HCT116 (cell line): ENCODE measurements around the gene POLR3G. TPM values are rescaled to one million over a fixed set of nuclear protein-coding genes. Genes with fewer than 3 reads are reported as not detected.

ENCODE experiments used
- ATAC-seq: fragments of 200-7000 bp; cut with Tn5 transposase; 2 replicates; pipeline ENCODE4 v1.9.1; 2020; ENCODE audit warnings: mild to moderate bottlenecking, moderate library complexity
- BruUV-seq: library from RNA; stranded (reverse); fragments of 400-500 nt; replicated peaks from 2 replicates; lab custom pipeline; 2021; lab: Mats Ljungman, UMichigan
- CTCF ChIA-PET: fragments of 300-600 bp; sonication (Branson Sonifier 250); formaldehyde crosslinking; loops from one replicate; lab custom pipeline; 2021; ENCODE audit warnings: antibody characterized with exemption; lab: Charles Lee
- POLR2A ChIA-PET: fragments of 300-600, 350-600 bp; sonication (Branson Sonifier 250); formaldehyde crosslinking; loops from one replicate; lab custom pipeline; 2021; ENCODE audit warnings: antibody characterized with exemption; lab: Charles Lee
- RAD21 ChIA-PET, 2 experiments: fragments of 300-600 bp; sonication (Branson Sonifier 250); formaldehyde crosslinking; loops; one replicate each; lab custom pipeline; 2023; ENCODE audit warnings: low total read pairs in 2 of 2; ENCODE audit not compliant: uncharacterized antibody in 2 of 2, unreplicated experiment in 2 of 2, low non-redundant PET in 1 of 2; lab: Charles Lee
- DNase-seq: peaks from one replicate; pipeline ENCODE4 v3.0.0-alpha.2; 2010; ENCODE audit warnings: low read depth, low spot score
- H2AFZ ChIP-seq: fragments of 200-600 bp; shearing (Covaris generic), sonication (generic); 2 replicates; pipeline ENCODE4 v1.6.1; 2017; ENCODE audit warnings: low read depth, mixed run types, mixed read lengths, antibody characterized with exemption, low read length; ENCODE audit not compliant: poor library complexity, severe bottlenecking
- H3K27ac ChIP-seq: 2 replicates; pipeline ENCODE4 v1.5.1; 2012; ENCODE audit warnings: low read depth, low read length
- H3K27me3 ChIP-seq: fragments of 200-600 bp; sonication (generic); 2 replicates; pipeline ENCODE4 v1.6.1; 2016; ENCODE audit warnings: mixed run types, low read length, mixed read lengths; ENCODE audit not compliant: insufficient read depth
- H3K36me3 ChIP-seq, 2 experiments: fragments of 200-500 bp in 1 of 2; fragments of 200-600 bp in 1 of 2; sonication (Bioruptor generic) in 1 of 2; sonication (generic) in 1 of 2; 2 replicates each; pipeline versions ENCODE4 v1.5.1 to v1.6.1; 2014 to 2016; ENCODE audit warnings: low read length in 2 of 2, inconsistent platforms in 1 of 2, mixed read lengths in 1 of 2, mixed run types in 1 of 2; ENCODE audit not compliant: insufficient read depth in 2 of 2, control insufficient read depth in 1 of 2
- H3K4me1 ChIP-seq, 2 experiments: fragments of 200-600 bp in 1 of 2; sonication (generic) in 1 of 2; 2 replicates each; pipeline versions ENCODE4 v1.5.1 to v1.6.1; 2012 to 2017; ENCODE audit warnings: low read length in 2 of 2, inconsistent platforms in 1 of 2, mild to moderate bottlenecking in 1 of 2, mixed read lengths in 1 of 2, mixed run types in 1 of 2, moderate library complexity in 1 of 2; ENCODE audit not compliant: insufficient read depth in 2 of 2, control insufficient read depth in 1 of 2
- H3K4me2 ChIP-seq: fragments of 200-600 bp; sonication (generic); 2 replicates; pipeline ENCODE4 v1.6.1; 2017; ENCODE audit warnings: mixed run types, low read length, mixed read lengths
- H3K4me3 ChIP-seq, 2 experiments: fragments of 200-600 bp in 1 of 2; sonication (generic) in 1 of 2; replicated peaks in 1 of 2; 2 replicates each; pipeline ENCODE4 v1.5.1; 2011 to 2016; ENCODE audit warnings: low read length in 2 of 2, control low read depth in 1 of 2, low read depth in 1 of 2, mild to moderate bottlenecking in 1 of 2, mixed read lengths in 1 of 2, mixed run types in 1 of 2
- H3K79me2 ChIP-seq: fragments of 200-600 bp; sonication (generic); 2 replicates; pipeline ENCODE4 v1.6.1; 2017; ENCODE audit warnings: mild to moderate bottlenecking, mixed run types, low read length, moderate library complexity, mixed read lengths; ENCODE audit not compliant: insufficient read depth
- H3K9ac ChIP-seq: fragments of 200-600 bp; sonication (generic); 2 replicates; pipeline ENCODE4 v1.6.1; 2016; ENCODE audit warnings: low read length, mixed read lengths
- H3K9me2 ChIP-seq: fragments of 200-600 bp; sonication (generic), shearing (Covaris generic); 2 replicates; pipeline ENCODE4 v1.6.1; 2017; ENCODE audit warnings: mixed run types, mild to moderate bottlenecking, moderate library complexity; ENCODE audit not compliant: insufficient read depth
- H3K9me3 ChIP-seq, 2 experiments: fragments of 200-500 bp in 1 of 2; fragments of 200-600 bp in 1 of 2; sonication (Bioruptor generic) in 1 of 2; sonication (generic) in 1 of 2; 2 replicates each; pipeline ENCODE4 v1.6.1; 2014 to 2017; ENCODE audit warnings: low read length in 2 of 2, mixed read lengths in 2 of 2, inconsistent platforms in 1 of 2, low read depth in 1 of 2, mild to moderate bottlenecking in 1 of 2, mixed run types in 1 of 2, moderate library complexity in 1 of 2; ENCODE audit not compliant: control insufficient read depth in 1 of 2, insufficient read depth in 1 of 2
- H4K20me1 ChIP-seq: fragments of 200-600 bp; sonication (generic), shearing (Covaris generic); 2 replicates; pipeline ENCODE4 v1.6.1; 2017; ENCODE audit warnings: mixed run types, mild to moderate bottlenecking, moderate library complexity; ENCODE audit not compliant: insufficient read depth
- CTCF ChIP-seq, 3 experiments: fragments of 200-600 bp in 1 of 3; sonication (generic) in 1 of 3; IDR thresholded peaks in 2 of 3; conservative IDR thresholded peaks in 1 of 3; 2 replicates each; pipeline ENCODE4 v1.5.1; 2012 to 2017; ENCODE audit warnings: low read depth in 2 of 3, low read length in 2 of 3, antibody characterized with exemption in 1 of 3, borderline replicate concordance in 1 of 3, control low read depth in 1 of 3, mild to moderate bottlenecking in 1 of 3, mixed read lengths in 1 of 3, mixed run types in 1 of 3, moderate library complexity in 1 of 3; ENCODE audit not compliant: insufficient read depth in 1 of 3
- ELF1 ChIP-seq: IDR thresholded peaks from 2 replicates; pipeline ENCODE4 v1.6.1; 2012; ENCODE audit warnings: low read depth, borderline replicate concordance
- EZH2 ChIP-seq: fragments of 200-600 bp; sonication (generic); IDR thresholded peaks from 2 replicates; pipeline ENCODE4 v1.6.1; 2017; ENCODE audit warnings: antibody characterized with exemption, mixed run types
- FOSL1 ChIP-seq: IDR thresholded peaks from 2 replicates; pipeline ENCODE4 v1.6.1; 2012; ENCODE audit warnings: low read depth
- JUND ChIP-seq: IDR thresholded peaks from 2 replicates; pipeline ENCODE4 v1.6.1; 2012
- MAX ChIP-seq: IDR thresholded peaks from 2 replicates; pipeline ENCODE4 v1.6.1; 2012
- POLR2A ChIP-seq: IDR thresholded peaks from 2 replicates; pipeline ENCODE4 v1.7.0; 2011; ENCODE audit warnings: borderline replicate concordance; ENCODE audit not compliant: insufficient read depth, insufficient read length; ENCODE audit errors: extremely low read depth
- POLR2AphosphoS5 ChIP-seq: IDR thresholded peaks from 2 replicates; pipeline ENCODE4 v1.6.1; 2011; ENCODE audit warnings: mild to moderate bottlenecking, low read depth, low read length, moderate library complexity
- RAD21 ChIP-seq: IDR thresholded peaks from 2 replicates; pipeline ENCODE4 v1.6.1; 2012; ENCODE audit warnings: low read depth, mild to moderate bottlenecking
- TCF7L2 ChIP-seq: IDR thresholded peaks from 2 replicates; pipeline ENCODE4 v1.7.0; 2011; ENCODE audit warnings: borderline replicate concordance, inconsistent platforms; ENCODE audit not compliant: insufficient read depth, insufficient read length; ENCODE audit errors: extremely low read depth
- YY1 ChIP-seq: IDR thresholded peaks from 2 replicates; pipeline ENCODE4 v1.6.1; 2011; ENCODE audit warnings: low read length, low read depth, moderate library complexity, mild to moderate bottlenecking; ENCODE audit not compliant: insufficient replicate concordance; ENCODE audit errors: extremely low read depth
- intact Hi-C: fragments of 100-400 bp; cut with micrococcal nuclease; formaldehyde crosslinking; loops from 2 replicates; pipeline ENCODE4 v1.10.0; 2022
- total RNA-seq: library from RNA; stranded (reverse); gene quantifications from one replicate; pipeline ENCODE4 v1.2.1, GENCODE V29; 2021; ENCODE audit not compliant: unreplicated experiment

POLR3G gene
- total RNA-seq, 1 experiment from 2014 or later: 44.8 TPM

DNA sequence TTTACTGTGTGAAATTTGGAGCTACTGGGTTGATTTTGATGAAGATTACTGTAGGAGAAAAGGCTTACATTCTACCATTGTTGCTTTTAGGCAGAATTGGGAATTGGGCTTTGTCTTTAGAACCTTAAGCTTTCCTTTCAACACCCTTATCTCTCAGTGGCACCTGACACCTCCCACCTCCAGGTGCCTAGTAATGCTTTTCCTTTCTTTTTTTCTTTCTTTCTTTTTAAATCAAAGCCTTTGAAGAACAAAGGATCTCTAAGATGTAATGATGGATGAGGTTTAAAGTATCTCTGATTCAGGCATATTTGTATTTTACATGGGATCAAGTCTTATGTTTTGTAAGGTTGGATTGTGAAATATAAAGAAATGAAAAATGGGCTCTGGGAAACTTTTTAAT, 81.0 kb downstream of the POLR3G start:
- H2AFZ ChIP-seq: no peak overlapping the region
- no peaks in the 10 kb centered on the region; a peak in 1 of 4 replicates for H3K4me1 ChIP-seq
- RAD21 ChIA-PET: no interaction called here
- no peak overlapping the region for H3K4me3 ChIP-seq
- no peaks in the 10 kb centered on the region for H3K9me3 ChIP-seq
- no peak for TF ChIP-seq ELF1
- no peak for TF ChIP-seq TCF7L2
- TF ChIP-seq RAD21: no peak
- no peak for TF ChIP-seq MAX
- TF ChIP-seq FOSL1: no peak
- TF ChIP-seq POLR2A: no peak
- no peak for TF ChIP-seq CTCF (IDR thresholded peaks at IDR 0.05 in 2 of 3, conservative IDR thresholded peaks at IDR 0.05 in 1 of 3; ENCODE audit: borderline replicate concordance in 1 of 3, insufficient read depth in 1 of 3, low read depth in 2 of 3, low read length in 2 of 3)
- no peak for TF ChIP-seq YY1
- TF ChIP-seq JUND: no peak
- no peak for TF ChIP-seq EZH2
- TF ChIP-seq POLR2AphosphoS5: no peak
- no peaks in the 10 kb centered on the region for H4K20me1 ChIP-seq
- no peak overlapping the region for H3K9ac ChIP-seq
- no peaks in the 10 kb centered on the region for H3K36me3 ChIP-seq
- DNase-seq: no peak
- CTCF ChIA-PET: no interaction called here
- POLR2A ChIA-PET: no interaction called here
- no peaks in the 10 kb centered on the region for H3K79me2 ChIP-seq
- no TSS peak for BruUV-seq
- intact Hi-C loops: no loop called here
- H3K27me3 ChIP-seq: no peaks in the 10 kb centered on the region
- no peak for ATAC-seq
- H3K9me2 ChIP-seq: no peaks in the 10 kb centered on the region
- H3K4me2 ChIP-seq: no peak overlapping the region
- no peak overlapping the region for H3K27ac ChIP-seq
